Cardiac septum (tissue), 1 donor: Measurements from ENCODE around the gene RMND5B. TPM values are rescaled to one million over a fixed set of nuclear protein-coding genes. Genes with fewer than 3 reads are reported as not detected.

Experiments used
- DNase-seq: peaks from one replicate; pipeline ENCODE4 v3.0.0-alpha.2; 2020; ENCODE audit warnings: low spot score
- intact Hi-C: fragments of 100-400 bp; cut with DNase I; formaldehyde crosslinking; loops from one replicate; pipeline ENCODE4 v1.14.0; 2022
- total RNA-seq: library from RNA; stranded (reverse); fragmentation: NEBNext Ultra II Directional; extraction: Animal tissue kit (Norgen Biotek cat#: 25700); gene quantifications from one replicate; pipeline ENCODE4 v1.2.1, GENCODE V29; 2021
- donor health status: DM: no; HTN: no; CAD: no.

Gene RMND5B
- total RNA-seq, 1 donor from 2014 or later, result 38.3 TPM

DNA sequence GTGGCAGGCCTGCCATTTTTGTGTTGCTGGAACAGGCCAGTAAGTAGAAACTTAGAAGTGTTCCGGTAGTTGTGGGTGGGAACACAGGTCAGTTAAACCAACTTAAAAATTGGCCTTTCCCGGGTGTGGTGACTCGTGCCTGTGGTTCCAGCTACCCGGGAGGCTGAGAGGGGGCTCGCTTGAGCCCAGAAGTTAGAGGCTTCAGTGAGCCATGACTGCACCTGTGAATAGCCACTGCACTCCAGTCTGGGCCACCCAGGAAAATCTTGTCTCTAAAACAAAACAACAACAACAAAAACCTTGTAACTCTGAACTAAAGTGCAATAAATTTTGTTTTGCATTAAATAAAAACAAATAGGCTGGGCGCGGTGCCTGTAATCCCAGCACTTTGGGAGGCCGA is 24.3 kb downstream of the RMND5B start:
- intact Hi-C loops, result loop anchor here (2.0 kb wide), 1 partner anchor 24 kb away; the partner anchor contains the start of gene RMND5B
- DNase-seq, result no peak

DNA sequence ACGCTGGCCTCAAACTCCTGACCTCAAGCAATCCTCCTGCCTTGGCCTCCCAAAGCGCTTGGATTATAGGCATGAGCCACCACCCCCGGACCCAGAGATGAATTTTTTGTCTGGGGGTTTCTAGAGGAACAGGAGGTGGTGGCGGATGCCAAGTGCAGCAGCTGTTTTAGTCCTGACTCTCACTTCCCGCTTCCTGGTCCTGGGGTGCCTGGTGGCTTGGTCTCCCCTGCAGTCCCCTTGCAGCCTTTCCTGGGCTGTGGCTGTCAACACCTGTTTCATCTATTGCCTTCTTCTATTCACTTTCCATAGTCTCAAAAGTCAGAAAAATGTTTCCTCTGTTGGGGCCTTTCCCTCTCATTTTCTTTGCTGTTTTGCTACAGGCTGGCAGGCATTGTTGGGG is 29.4 kb downstream of the RMND5B start:
- intact Hi-C loops, result no loop called here
- no peak for DNase-seq

DNA sequence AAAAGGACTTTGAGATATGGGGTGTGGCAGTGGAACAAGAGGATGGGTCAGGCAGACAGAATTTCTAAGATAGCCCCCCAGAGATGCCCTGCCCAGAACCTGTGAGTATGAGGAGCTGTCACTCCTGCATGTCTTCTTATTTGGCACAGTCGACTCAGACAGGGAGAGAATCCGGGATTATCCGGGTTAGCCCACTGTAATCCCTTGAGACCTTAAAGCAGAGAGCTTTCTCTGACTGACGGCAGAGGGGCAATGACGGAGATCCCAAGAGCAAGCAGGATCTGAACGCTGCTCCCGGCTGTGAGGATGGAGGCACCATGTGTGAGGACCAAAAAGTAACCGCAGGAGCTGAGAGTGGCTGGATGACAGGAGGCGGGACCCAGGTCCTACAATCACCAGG is 31.7 kb downstream of the RMND5B start:
- no peak for DNase-seq
- intact Hi-C loops, result no loop called here

DNA sequence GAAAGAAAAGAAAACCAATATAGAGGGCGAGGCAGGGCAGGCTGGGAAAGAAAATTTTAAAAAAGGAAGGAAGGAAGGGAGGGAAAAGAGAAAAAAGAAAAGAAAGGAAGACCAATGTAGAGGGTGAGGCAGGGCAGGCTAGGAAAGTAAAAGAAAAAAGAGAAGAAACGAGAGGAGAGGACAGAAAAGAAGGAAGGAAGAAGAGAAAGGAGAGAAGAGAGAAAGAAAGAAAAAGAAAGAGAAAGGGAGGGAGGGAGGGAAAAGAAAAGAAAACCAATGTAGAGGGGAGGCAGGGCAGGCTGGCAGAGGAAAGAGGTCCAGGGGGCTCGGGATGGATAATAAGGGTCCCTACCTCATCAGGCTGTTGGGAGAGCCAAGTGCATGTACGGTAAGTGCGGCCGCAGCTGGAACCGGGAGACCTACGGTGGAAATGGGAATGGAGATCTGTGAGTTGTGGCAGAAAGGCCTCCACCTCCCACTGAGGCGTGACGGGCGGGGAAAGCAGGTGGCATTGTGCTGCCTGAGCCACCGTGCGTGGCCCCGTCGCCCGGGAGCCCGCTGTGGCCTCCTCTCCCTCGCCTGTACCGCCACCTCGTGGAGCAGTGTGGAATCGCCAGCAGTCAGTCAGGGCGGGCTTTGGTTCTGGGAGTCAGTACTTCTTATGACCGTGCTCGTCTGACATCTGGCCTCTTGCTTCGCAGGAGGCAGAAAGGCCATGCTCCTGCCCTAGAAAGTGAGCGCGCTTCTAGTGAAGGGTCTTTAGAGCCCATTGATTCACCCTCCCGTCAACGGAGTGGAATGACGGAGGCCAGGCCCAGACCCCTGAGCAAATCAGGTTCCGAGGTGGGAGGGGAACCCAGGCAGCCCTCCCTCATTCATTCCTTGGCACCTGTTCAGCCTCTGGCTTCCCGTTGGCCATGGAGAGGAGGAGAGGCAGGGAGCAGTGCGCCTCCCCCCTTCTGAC is 33.2 kb downstream of the RMND5B start:
- intact Hi-C loops, result loop anchor here (1.0 kb wide), 1 partner anchor 88 kb away; no protein-coding TSS in a partner anchor
- DNase-seq, result peak; percentile 93

DNA sequence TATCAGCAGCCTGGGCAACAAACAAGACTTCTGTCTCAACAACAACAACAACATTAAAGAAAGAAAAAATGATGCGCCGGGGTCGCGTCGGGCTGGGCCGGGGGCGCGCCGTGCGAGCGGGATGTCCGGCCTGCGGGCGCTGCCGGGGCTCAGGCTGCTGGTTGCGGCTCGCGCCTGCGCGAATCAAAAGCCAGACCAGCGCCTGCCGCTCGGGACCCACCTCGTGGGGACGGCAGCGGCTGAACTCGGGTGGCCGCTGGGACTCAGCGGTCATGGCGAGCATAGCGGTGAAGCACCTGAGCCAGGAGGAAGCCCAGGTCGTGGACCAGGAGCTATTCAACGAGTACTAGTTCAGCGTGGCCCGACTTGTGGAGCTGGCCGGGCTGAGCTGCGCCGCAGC is 34.8 kb downstream of the RMND5B start:
- intact Hi-C loops, result no loop called here
- no peak for DNase-seq

DNA sequence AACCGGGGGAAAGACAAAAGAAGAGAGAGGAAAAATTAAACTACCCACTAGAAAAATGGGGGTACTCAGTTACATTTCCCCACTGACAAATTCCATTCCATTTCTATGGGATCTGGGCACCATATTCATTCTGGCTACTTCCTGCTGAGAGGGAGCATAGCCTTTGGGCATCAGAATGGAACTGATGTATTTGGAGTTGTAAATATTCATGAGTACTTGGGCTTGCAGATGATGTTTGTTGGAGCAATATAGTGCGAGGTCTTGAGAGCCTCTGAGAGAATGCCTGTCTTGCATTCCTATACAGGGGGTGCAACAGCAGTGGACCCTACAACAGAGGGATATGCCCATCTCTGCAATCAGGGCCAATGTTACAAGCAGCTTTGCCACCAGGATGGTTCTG is 39.6 kb downstream of the RMND5B start:
- DNase-seq, result no peak
- intact Hi-C loops, result no loop called here

DNA sequence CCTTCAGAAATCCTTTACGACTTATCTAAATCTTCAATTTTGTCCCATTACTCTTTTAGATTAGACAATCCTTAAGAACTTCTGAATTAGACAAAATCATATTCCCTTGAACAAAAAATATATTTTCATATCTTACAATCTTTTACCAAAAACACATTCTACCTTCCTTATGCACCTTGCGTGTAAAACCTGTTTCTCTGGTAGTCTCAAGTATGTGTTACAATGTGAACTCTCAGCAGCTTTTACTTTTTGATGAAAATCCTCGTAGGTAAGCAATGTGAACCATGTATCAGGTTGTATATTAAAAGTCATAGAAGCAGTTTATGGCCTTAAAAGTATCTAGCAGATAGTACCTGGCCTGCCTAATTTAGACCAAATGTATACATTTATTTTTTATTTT is 43.6 kb downstream of the RMND5B start:
- intact Hi-C loops, result no loop called here
- no peak for DNase-seq

DNA sequence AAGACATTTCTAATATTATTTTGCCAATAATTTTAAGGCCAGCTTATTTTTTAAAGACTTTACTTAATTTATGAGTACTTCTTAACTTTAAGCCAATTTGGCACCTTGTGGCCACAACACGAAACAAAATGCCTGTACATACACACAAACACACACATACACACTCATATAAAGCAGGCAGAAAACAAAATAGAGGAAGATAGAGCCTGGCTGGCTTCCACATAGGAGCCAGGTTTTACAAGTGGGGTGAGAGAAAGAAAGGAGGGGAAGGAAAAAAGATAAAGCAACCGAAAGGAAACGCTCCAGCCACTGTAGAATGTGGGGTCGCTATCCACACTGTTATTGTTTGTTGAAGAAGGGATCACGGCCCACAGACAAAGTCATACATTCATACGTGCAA is 46.0 kb downstream of the RMND5B start:
- intact Hi-C loops, result no loop called here
- no peak for DNase-seq

DNA sequence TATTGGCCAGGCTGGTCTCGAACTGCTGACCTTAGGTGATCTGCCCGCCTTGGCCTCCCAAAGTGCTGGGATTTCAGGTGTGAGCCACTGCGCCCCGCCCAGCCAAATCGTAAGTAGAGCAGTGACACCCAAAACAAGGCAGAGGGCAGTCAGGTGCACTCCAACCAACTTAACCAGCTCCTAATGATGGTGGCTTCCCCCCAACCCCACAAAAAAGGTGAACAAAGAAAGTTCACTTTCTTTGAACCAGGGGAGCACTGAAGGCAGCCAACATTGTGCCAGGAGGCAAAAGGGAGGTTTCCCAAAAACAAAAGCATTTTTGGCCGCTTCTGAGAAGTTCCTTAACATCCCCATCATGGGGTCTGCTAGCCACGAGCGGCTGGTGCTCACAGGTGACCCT is 46.8 kb downstream of the RMND5B start:
- intact Hi-C loops, result no loop called here

DNA sequence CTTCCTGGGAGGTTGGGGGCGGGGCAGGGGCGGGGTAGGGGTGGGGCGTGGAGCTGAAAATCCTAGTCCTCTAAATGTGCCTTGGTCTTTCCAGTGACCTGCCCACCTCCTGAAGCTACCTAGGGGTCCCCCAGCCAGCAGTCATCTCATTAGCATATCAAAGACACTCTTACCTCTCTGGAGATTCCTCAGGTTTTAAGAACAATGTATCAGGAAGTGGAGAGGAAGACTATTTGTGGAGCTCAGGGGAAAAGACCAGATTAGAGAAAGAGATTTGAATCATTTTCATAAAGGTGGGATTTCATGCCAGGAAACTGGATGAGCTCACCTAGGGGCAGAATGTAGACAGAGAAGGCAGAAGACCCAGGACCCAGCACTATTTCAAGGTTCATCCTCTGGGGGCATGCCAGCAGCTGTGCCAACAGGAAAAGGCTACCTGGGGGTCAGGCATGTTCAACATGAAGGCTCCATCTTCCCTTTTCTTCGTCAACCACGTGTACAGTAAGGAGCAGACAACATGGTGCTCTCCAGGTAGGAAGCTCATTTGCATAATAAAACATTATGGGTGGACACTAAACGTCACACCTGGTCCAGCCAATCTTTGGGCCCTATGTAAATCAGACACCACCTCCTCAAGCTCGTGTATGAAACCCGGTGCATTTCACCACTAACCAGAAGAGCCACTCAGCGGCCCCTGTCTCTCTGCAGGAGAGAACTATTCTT is 49.5 kb downstream of the RMND5B start:
- no peak for DNase-seq
- intact Hi-C loops, result no loop called here

More for the DNA sequence above, 46.8 kb downstream of the RMND5B start:
- no peak for DNase-seq

DNA sequence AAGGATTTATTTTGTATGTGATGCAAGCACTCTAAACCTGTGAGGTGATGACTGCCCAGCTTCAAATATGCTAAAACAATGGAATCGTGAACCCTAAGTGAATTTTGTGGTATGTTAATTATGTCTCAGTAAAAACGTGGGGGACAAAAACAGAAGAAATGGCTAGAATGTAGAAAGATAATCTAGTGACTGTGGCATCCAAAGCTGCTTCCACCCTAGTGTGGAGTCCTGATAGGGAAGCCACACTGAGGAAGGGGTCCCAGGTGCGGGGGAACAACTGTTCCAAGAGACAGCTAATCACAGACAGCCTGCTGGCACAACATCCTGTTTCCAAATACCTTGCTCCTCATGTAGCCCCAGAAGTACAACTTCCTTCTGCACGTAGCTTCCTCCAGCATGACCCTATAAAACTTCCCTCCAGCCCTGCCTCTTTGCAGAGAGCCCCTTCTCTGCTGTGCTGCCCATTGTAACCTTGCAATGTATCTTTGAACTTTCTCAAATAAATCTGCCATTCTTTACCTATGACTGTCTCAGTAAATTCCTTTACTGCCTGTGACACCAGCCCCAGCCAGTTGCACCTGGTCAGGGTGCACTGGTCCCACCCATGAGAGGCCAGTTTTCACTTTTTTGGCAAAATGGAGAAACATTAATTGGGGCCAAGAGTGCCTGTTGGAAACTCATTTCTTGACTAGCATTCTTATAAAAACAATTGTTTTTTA is 51.5 kb downstream of the RMND5B start:
- intact Hi-C loops, result no loop called here
- no peak for DNase-seq

DNA sequence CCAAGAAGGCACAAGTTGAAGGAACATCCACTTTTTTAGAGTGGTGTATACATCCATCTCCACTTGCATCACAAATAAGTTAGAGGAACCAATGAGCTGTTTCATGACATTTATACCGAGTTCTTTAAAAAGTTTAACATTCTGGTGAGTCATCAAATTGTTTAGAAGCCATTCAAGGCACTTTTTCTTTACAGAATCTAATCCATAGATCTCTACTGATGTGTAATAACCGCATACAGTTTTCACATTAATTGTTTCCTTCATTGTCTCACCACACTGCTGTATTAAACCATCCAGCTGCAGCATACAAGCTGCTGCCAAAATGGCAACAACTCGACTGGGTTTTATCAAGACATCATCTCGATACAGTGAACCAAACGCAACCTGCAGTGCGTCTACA is 55.6 kb downstream of the RMND5B start:
- intact Hi-C loops, result no loop called here
- no peak for DNase-seq

DNA sequence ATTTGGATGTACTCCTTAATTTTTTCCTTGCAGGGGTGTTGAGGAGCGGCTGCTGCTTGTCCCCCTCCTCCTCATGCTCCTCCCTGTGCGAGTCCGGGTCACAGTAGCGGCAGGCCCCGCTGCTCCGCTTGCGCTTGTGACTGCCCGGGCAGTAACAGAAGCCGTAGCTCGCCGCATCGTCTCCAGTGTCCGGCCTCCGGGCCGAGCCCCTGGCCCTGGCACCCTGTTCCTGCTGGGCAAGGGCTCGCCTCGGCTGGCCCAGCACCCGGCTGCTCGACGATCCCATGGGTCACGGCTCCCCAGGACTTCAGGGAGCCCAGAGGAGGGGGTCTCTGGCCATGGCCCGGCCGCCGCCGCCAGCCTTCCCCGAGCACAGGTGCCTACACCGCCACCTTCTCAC is 56.2 kb downstream of the RMND5B start, which contains the start of gene GMCL2:
Gene GMCL2, minus strand, starts transcription at position 358 of the 400 bp plus-strand sequence. Its CDS starts 72 bp downstream, at position 286.
- DNase-seq, result no peak
- intact Hi-C loops, result no loop called here

DNA sequence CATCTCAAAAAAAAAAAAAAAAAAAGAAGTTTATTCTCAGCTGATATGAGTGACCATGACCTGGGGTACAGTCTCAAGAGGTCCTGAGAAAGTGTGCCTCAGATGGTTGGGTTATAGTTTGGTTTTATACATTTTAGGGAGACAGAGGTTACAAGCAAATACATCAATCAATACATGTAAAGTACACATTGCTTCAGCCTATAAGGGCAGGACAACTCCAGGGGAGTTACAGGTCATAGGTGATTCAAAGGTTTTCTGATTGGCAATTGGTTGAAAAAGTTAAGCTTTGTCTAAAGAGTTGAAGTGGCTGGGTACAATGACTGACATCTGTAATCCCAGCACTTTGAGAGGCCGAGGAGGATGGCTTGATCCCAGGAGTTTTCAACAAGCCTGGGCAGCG is 58.6 kb downstream of the RMND5B start:
- intact Hi-C loops, result no loop called here
- DNase-seq, result no peak

DNA sequence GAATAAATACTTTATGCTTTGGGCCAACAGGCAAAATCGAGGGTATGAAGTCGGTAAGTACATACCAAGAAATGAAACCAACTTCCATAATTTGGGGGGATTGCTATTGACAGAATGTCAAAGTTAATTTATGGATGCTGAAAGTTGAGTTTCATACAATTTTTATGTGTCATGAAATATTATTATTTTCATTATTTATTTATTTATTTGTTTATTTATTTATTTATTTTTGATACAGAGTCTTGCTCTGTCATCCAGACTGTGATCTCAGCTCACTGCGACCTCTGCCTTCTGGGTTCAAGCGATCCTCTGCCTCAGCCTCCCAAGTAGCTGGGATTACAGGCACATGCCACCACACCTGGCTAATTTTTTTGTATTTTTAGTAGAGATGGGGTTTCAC is 60.8 kb downstream of the RMND5B start:
- DNase-seq, result no peak

DNA sequence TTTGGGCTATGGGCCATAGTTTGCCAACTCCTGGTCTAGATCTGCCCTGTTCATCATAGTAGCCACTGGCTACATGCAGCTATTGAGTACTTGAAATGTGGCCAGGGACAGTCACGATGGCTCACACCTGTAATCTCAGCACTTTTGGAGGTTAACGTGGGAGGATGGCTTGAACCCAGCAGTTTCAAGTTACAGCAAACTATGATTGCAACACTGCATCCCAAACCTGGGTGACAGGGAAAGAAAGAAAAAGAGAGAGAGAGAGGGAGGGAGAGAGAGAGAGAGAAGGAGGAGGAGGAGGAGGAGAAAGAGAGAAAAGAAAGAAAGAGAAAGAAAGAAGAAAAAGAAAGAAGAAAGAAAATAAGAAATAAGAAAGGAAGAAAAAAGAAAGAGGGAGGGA is 61.4 kb downstream of the RMND5B start:
- intact Hi-C loops, result no loop called here
- DNase-seq, result no peak

More for the DNA sequence above, 60.8 kb downstream of the RMND5B start:
- intact Hi-C loops, result no loop called here

DNA sequence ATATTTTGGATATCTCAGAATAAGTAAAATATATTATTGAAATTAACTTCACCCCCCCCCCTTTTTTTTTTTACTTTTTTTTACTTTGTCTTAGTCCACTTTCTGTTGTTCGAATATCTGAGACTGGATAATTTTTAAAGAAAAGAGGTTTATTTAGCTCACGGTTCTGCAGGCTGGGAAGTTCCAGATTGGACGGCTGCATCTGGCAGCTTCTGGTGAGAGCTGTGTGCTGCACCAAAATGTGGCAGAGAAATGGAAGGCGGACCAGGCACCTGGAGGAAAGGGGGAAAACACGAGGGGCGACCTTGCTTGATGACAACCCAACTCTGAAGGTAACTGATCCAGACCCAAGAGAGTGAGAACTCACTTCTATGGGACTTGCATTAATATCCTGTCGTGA is 62.0 kb downstream of the RMND5B start:
- intact Hi-C loops, result no loop called here
- no peak for DNase-seq

DNA sequence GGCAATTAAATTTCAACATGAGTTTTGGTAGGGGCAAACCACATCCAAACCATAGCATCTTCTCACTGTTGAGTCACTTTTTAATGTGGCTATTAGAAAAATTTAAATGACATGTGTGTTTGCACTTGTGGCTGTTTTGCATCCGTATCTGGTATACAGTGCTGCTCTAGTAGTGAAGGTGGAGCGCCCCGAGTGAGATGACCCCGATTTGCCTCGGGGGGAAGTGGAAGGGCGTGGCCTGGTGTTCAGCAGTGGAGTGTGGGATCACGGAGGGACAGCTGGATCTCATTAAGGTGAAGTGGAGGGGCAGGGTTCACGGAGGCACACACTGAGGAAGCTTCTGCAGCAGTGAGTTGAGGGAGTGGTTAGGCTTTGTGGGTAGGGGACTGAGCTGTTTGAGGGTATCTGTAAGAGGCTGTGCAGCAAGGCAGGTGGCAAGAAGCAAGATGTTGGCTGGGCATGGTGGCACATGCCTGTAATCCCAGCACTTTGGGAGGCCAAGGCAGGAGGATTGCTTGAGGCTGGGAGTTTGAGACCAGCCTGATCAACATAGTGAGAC is 62.5 kb downstream of the RMND5B start:
- intact Hi-C loops, result no loop called here

DNA sequence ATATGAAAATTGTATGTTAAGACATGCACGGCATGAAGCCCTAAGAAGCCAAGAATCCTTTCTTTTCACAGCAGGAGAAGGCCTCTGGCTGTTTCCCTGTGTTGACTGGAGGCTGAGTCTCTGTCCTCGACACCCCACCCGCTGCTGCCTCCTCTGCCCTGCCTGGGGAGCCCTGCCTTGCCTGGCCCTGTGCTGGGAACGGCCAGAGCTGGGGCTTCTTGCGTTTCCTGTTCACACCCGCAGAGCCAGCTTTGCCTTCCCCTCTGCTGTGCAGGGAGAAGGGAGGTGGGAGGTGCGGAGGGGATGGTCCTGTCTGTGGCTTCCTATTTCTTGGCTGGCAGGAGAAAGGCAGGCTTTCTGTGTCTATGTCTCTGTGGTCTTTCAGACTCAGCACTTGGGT is 63.2 kb downstream of the RMND5B start:
- intact Hi-C loops, result no loop called here
- DNase-seq, result no peak

More for the DNA sequence above, 62.5 kb downstream of the RMND5B start:
- DNase-seq, result no peak
